Right cardiac atrium (tissue), 5 donors: Measurements from ENCODE around the gene HMX2. TPM values are rescaled to one million over a fixed set of nuclear protein-coding genes. Genes with fewer than 3 reads are reported as not detected.
"Not testable (repeated sequence)": the region's sequence is repeated elsewhere in the genome, so short reads cannot be mapped to it uniquely, and the experiment has no call there.

Source experiments
- ATAC-seq, 2 donors: fragments of 200-7000 bp; cut with Tn5 transposase; one replicate each; pipeline versions ENCODE4 v1.8.0 to v1.9.1; 2020; ENCODE audit warnings: moderate library complexity in 2 of 2, mild to moderate bottlenecking in 1 of 2
- DNase-seq, 3 donors: peaks; one replicate each; pipeline ENCODE4 v3.0.0-alpha.2; 2020
- H3K27ac ChIP-seq: one replicate; pipeline ENCODE4 v1.5.1; 2013; ENCODE audit warnings: mild to moderate bottlenecking, low read length, control low read depth, moderate library complexity
- H3K27me3 ChIP-seq: one replicate; pipeline ENCODE4 v1.6.1; 2013; ENCODE audit not compliant: control insufficient read depth, insufficient read depth
- H3K4me1 ChIP-seq: one replicate; pipeline ENCODE4 v1.6.1; 2013; ENCODE audit warnings: low read length; ENCODE audit not compliant: control insufficient read depth, insufficient read depth
- H3K4me3 ChIP-seq: one replicate; pipeline ENCODE4 v1.5.1; 2013; ENCODE audit warnings: low read length, control low read depth
- H3K9me3 ChIP-seq: one replicate; pipeline ENCODE4 v1.6.1; 2013; ENCODE audit warnings: low read length; ENCODE audit not compliant: control insufficient read depth
- WGBS: extraction: QIAGEN DNeasy Blood & Tissue Kit; methylation state at CpG from one replicate; pipeline ENCODE4 v1.1.7; 2013; 5-methylcytosine and 5-hydroxymethylcytosine counted together
- intact Hi-C, 4 donors: fragments of 100-400 bp; cut with DNase I; formaldehyde crosslinking; loops; one replicate each; pipeline versions ENCODE4 v1.11.0 to v1.14.0; 2022 to 2023
- polyA plus RNA-seq: library from polyadenylated mRNA; stranded (reverse); fragments of 200-250 nt; gene quantifications from one replicate; pipeline ENCODE4 v1.2.3, GENCODE V29; 2013
- total RNA-seq, 4 donors: library from RNA; stranded (reverse); fragmentation: NEBNext Ultra II Directional; extraction: Animal tissue kit (Norgen Biotek cat#: 25700); gene quantifications; one replicate each; pipeline ENCODE4 v1.2.1, GENCODE V29; 2021
- donor health status: healthy with polysubstance abuse.
- donor health status: DM: no; HTN: yes; CAD: no.
- donor health status: DM: no; HTN: no; CAD: no.
- donor health status: DM: no; HTN: yes; CAD: no; lungs with severe emphysema.
- donor health status: DM: yes; HTN: yes; CAD: no.

HMX2 gene
- total and polyA plus RNA-seq, 5 donors = not detected

GRCh38 chr10:123175389-123176387 is 27.8 kb downstream of the HMX2 start:
- H3K9me3 ChIP-seq = no peaks in the 10 kb centered on the region
- H3K4me1 ChIP-seq = no peaks in the 10 kb centered on the region
- ATAC-seq (no peak), DNase-seq (no peak)
- H3K27ac ChIP-seq = no peak overlapping the region
- H3K27me3 ChIP-seq = no peaks in the 10 kb centered on the region
- WGBS = 74% methylated on average over 9 of the region's 9 CpGs
- intact Hi-C loops = no loop called here
- no peak overlapping the region for H3K4me3 ChIP-seq

GRCh38 chr10:123178390-123178789 is 30.5 kb downstream of the HMX2 start:
- DNase-seq, H3K9me3 ChIP-seq, H3K27ac ChIP-seq, H3K27me3 ChIP-seq, ATAC-seq, H3K4me1 ChIP-seq, intact Hi-C loops, H3K4me3 ChIP-seq: not testable (repeated sequence)
- WGBS = over 99% methylated on average over 4 of the region's 4 CpGs

- Histone ChIP-seq H3K27ac (no peak overlapping the region), H3K4me3 (no peak overlapping the region), H3K9me3 (no peaks in the 10 kb centered on the region), H3K4me1 (no peaks in the 10 kb centered on the region), H3K27me3 (no peaks in the 10 kb centered on the region)
- intact Hi-C loops = no loop called here
- WGBS = 94% methylated on average over 7 of the region's 7 CpGs
- ATAC-seq (no peak), DNase-seq (no peak)
These were observed 32.5 kb downstream of the HMX2 start for GRCh38 chr10:123180101-123181090.

- ATAC-seq (no peak), DNase-seq (no peak)
- WGBS = over 99% methylated on average over 2 of the region's 2 CpGs
These were observed 35.8 kb downstream of the HMX2 start for GRCh38 chr10:123183724-123184123.

GRCh38 chr10:123187781-123188180 is 39.8 kb downstream of the HMX2 start:
- intact Hi-C loops = no loop called here
- H3K27ac ChIP-seq = no peak overlapping the region
- H3K27me3 ChIP-seq = no peaks in the 10 kb centered on the region
- 98% methylated on average over 5 of the region's 5 CpGs for WGBS
- ATAC-seq (no peak), DNase-seq (no peak)
- no peak overlapping the region for H3K4me3 ChIP-seq
- H3K9me3 ChIP-seq = no peaks in the 10 kb centered on the region
- H3K4me1 ChIP-seq = no peaks in the 10 kb centered on the region

More at GRCh38 chr10:123183724-123184123, 35.8 kb downstream of the HMX2 start:
- Histone ChIP-seq H3K27ac (no peak overlapping the region), H3K4me1 (no peaks in the 10 kb centered on the region), H3K9me3 (no peaks in the 10 kb centered on the region), H3K4me3 (no peak overlapping the region), H3K27me3 (no peaks in the 10 kb centered on the region)
- intact Hi-C loops = no loop called here

- DNase-seq (no peak), ATAC-seq (no peak)
- no peaks in the 10 kb centered on the region for H3K27me3 ChIP-seq
- no peaks in the 10 kb centered on the region for H3K9me3 ChIP-seq
- no peak overlapping the region for H3K4me3 ChIP-seq
- WGBS = 90% methylated on average over 8 of the region's 8 CpGs
- no peak overlapping the region for H3K27ac ChIP-seq
- intact Hi-C loops = no loop called here
- no peaks in the 10 kb centered on the region for H3K4me1 ChIP-seq
These were observed 44.0 kb downstream of the HMX2 start for GRCh38 chr10:123191886-123192285.

GRCh38 chr10:123194056-123194455 is 46.1 kb downstream of the HMX2 start:
- Histone ChIP-seq H3K4me1 (no peaks in the 10 kb centered on the region), H3K9me3 (no peaks in the 10 kb centered on the region), H3K27ac (no peak overlapping the region), H3K27me3 (no peaks in the 10 kb centered on the region), H3K4me3 (no peak overlapping the region)
- WGBS = 90% methylated on average over 9 of the region's 9 CpGs
- intact Hi-C loops = no loop called here
- DNase-seq (no peak), ATAC-seq (no peak)

Other genes starting within 250 kb of the HMX2 start
- not detected for gene FAM24A, start 237.5 kb upstream of the HMX2 start, total RNA-seq
- not detected for gene FAM24A, start 237.5 kb upstream of the HMX2 start, polyA plus RNA-seq
- 1 to 10 TPM; 5.2 to 7.8 (median 6.9) TPM for gene C10orf88, start 193.9 kb upstream of the HMX2 start, total RNA-seq
- gene C10orf88, start 193.9 kb upstream of the HMX2 start, polyA plus RNA-seq = 4.1 TPM
- gene PSTK, start 167.7 kb upstream of the HMX2 start, total RNA-seq = 1 to 10 TPM; 1.0 to 5.1 (median 4.0) TPM
- gene PSTK, start 167.7 kb upstream of the HMX2 start, polyA plus RNA-seq = 4.9 TPM
- gene IKZF5, start 139.3 kb upstream of the HMX2 start, total RNA-seq = 10 to 100 TPM; 12.2 to 15.0 (median 13.0) TPM
- gene IKZF5, start 139.3 kb upstream of the HMX2 start, polyA plus RNA-seq = 5.7 TPM
- 10 to 100 TPM; 59.4 to 90.9 (median 73.1) TPM for gene ACADSB, start 139.1 kb upstream of the HMX2 start, total RNA-seq
- 19.5 TPM for gene ACADSB, start 139.1 kb upstream of the HMX2 start, polyA plus RNA-seq
- not detected for gene HMX3, start 12.2 kb upstream of the HMX2 start, total RNA-seq
- gene HMX3, start 12.2 kb upstream of the HMX2 start, polyA plus RNA-seq = not detected
- 10 to 100 TPM; 33.7 to 43.0 (median 37.8) TPM for gene BUB3, start 6.3 kb downstream of the HMX2 start, total RNA-seq
- 28.3 TPM for gene BUB3, start 6.3 kb downstream of the HMX2 start, polyA plus RNA-seq